Choroid plexus epithelial cell (primary cell): ENCODE results near the gene TMEM147.

Experiments used
- DNase-seq: peaks from one replicate; pipeline ENCODE4 v3.0.0-alpha.2; 2010; ENCODE audit warnings: low read depth
- H3K4me3 ChIP-seq: 2 replicates; pipeline ENCODE4 v1.5.1; 2011; ENCODE audit warnings: low read depth, mild to moderate bottlenecking, control low read depth, low read length, moderate library complexity
- CTCF ChIP-seq: conservative IDR thresholded peaks from 2 replicates; pipeline ENCODE4 v1.5.1; 2011; ENCODE audit warnings: low read depth, mild to moderate bottlenecking, control low read depth, inconsistent platforms, low read length, moderate library complexity

The TMEM147 gene

GRCh38 chr19:35563207-35563829 is 17.9 kb downstream of the TMEM147 start, which contains the start of gene ATP4A:
ATP4A (minus strand) TSS chr19:35563658; CDS start chr19:35563629, 29 bp downstream.
- TF ChIP-seq CTCF = no peak
- H3K4me3 ChIP-seq = no peak within 1 kb of the TSS
- no peak for DNase-seq

DNA sequence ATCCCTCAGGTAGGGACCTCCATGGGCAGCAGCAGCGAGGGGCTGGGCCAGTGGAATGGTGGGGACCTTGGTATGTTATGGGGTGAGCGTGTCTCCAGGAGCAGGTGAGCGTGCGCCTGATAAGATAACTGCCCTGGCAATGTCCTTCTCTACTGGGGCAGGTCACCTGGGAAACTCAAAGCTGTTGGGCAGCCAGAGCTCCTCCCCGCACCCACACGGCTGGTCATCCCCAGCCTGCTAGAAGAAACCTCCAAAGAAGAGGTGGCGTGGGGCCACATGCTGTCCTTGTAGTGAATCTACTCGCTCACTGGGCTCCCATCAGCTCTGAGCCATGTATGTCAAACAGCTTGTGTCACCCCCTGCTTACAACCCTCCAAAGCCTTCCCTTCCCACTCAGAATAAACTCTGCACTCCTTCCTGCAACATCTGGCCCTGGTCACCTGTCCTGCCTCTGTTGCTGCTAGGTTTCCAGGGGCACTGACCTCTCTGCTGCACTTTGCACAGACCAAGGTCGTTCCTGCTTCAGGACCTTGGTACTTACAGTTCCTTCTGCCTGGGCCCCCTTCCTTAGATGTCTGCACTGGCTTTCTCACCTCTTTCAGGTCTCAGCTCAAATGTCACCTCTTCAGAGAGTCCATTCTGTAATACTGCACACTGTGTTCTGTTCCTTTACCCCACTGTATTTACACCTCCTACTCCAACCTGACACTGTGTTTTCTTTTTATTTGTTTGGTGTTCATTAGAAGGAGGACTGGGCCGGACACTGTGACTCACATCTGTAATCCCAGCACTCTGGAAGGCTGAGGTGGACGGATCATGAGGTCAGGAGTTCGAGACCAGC is 19.8 kb downstream of the TMEM147 start:
- TF ChIP-seq CTCF = no peak
- H3K4me3 ChIP-seq = no peak overlapping the region
- DNase-seq = no peak

GRCh38 chr19:35566738-35567137 is 21.3 kb downstream of the TMEM147 start:
- no peak for TF ChIP-seq CTCF
- no peak overlapping the region for H3K4me3 ChIP-seq
- DNase-seq = no peak

- H3K4me3 ChIP-seq = no peak overlapping the region
- TF ChIP-seq CTCF = no peak
- DNase-seq = no peak
These were observed 23.9 kb downstream of the TMEM147 start for GRCh38 chr19:35569281-35569781.

DNA sequence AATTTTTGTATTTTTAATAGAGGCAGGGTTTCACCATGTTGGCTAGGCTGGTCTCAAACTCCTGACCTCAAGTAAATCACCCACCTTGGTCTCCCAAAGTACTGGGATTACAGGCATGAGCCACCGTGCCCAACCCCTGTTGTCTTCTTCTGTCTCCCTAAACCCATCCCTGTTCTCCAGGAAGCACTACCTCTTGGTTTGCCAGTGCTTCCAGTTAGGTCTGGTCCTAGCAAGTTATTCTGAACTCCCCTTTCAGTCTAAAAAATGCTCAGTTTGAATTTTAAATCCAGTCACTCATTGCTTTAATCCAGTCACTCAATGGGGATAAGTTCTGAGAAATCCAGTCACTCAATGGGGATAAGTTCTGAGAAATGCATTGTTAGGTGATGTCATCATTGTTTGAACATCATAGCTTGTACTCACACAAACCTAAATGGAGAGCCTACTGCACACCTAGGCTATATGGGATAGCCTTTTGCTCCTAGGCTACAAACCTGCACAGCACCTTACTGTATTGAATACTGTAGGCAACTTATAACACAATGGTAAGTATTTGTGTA is 26.1 kb downstream of the TMEM147 start:
- no peak for DNase-seq
- no peak for TF ChIP-seq CTCF

DNA sequence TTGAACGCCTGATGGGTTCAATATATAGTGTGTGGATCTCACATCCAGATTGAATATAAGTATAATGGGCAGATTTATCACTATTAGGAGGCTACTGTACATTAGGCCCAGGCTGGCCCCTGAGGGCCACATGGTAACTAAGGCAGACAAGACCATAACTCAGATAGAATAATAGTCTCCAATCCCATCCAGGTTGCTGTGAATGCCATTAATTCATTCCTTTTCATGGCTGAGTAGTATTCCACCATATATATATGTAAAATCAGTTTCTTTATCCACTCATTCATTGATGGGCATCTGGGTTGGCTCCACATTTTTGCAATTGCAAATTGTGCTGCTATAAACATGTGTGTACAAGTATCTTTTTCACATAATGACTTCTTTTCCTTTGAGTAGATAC is 32.5 kb downstream of the TMEM147 start:
- no peak for DNase-seq
- TF ChIP-seq CTCF = no peak
- H3K4me3 ChIP-seq = no peak overlapping the region

More for the DNA sequence above, 26.1 kb downstream of the TMEM147 start:
- H3K4me3 ChIP-seq = no peak overlapping the region
